WTC11 (cell line): ENCODE measurements around the gene CCDC158. TPM values are rescaled to one million over a fixed set of nuclear protein-coding genes. Genes with fewer than 3 reads are reported as not detected.

Experiments used
- ATAC-seq: fragments of 200-7000 bp; cut with Tn5 transposase; 2 replicates; pipeline ENCODE4 v1.10.0; 2021; ENCODE audit warnings: mild to moderate bottlenecking, moderate library complexity
- CTCF ChIA-PET: fragments of 300-600 bp; sonication (Branson Sonifier 250); formaldehyde crosslinking; loops from one replicate; lab custom pipeline; 2021; ENCODE audit warnings: antibody characterized with exemption; lab: Charles Lee
- POLR2A ChIA-PET: fragments of 350-600 bp; sonication (Branson Sonifier 250); formaldehyde crosslinking; loops from one replicate; lab custom pipeline; 2021; ENCODE audit warnings: antibody characterized with exemption; lab: Charles Lee
- DNase-seq: peaks from one replicate; pipeline ENCODE4 v3.0.0; 2021; ENCODE audit warnings: low spot score
- H3K27ac Mint-ChIP-seq: 2 replicates; pipeline ENCODE4 v1.8.0; 2021; ENCODE audit warnings: mixed read lengths
- H3K27me3 Mint-ChIP-seq: 2 replicates; pipeline ENCODE4 v1.8.0; 2021; ENCODE audit warnings: low read depth, mild to moderate bottlenecking, moderate library complexity, mixed read lengths
- H3K36me3 Mint-ChIP-seq: 2 replicates; pipeline ENCODE4 v1.8.0; 2021; ENCODE audit warnings: mixed read lengths
- H3K4me1 Mint-ChIP-seq: 2 replicates; pipeline ENCODE4 v1.8.0; 2022; ENCODE audit warnings: mixed read lengths
- H3K4me3 Mint-ChIP-seq: 2 replicates; pipeline ENCODE4 v1.8.0; 2021; ENCODE audit warnings: mild to moderate bottlenecking, moderate library complexity, mixed read lengths
- H3K9me3 Mint-ChIP-seq: 2 replicates; pipeline ENCODE4 v1.8.0; 2021; ENCODE audit warnings: mixed read lengths
- CBFB ChIP-seq: sonication (generic); formaldehyde crosslinking; IDR thresholded peaks from 2 replicates; pipeline ENCODE4 v1.8.1; 2022; ENCODE audit warnings: mild to moderate bottlenecking, low read depth, missing genetic modification reagents
- CREM ChIP-seq: sonication (generic); formaldehyde crosslinking; IDR thresholded peaks from 2 replicates; pipeline ENCODE4 v1.8.1; 2022; ENCODE audit warnings: mild to moderate bottlenecking, missing genetic modification reagents, moderate library complexity
- GABPB1 ChIP-seq: sonication (generic); formaldehyde crosslinking; IDR thresholded peaks from 2 replicates; pipeline ENCODE4 v1.8.1; 2023; ENCODE audit warnings: mild to moderate bottlenecking, missing genetic modification reagents
- TCF7 ChIP-seq: sonication (generic); formaldehyde crosslinking; IDR thresholded peaks from 2 replicates; pipeline ENCODE4 v1.8.0; 2022; ENCODE audit warnings: mild to moderate bottlenecking, low read depth, missing genetic modification reagents, moderate library complexity
- ZBTB21 ChIP-seq: sonication (generic); formaldehyde crosslinking; IDR thresholded peaks from 2 replicates; pipeline ENCODE4 v1.8.1; 2023; ENCODE audit warnings: mild to moderate bottlenecking, missing genetic modification reagents, borderline replicate concordance
- total RNA-seq: library from RNA; stranded (reverse); gene quantifications from 3 replicates; pipeline ENCODE4 v1.2.3, GENCODE V29; 2021
- TF ChIP-seq, protein P1 (sequence below): sonication (generic); formaldehyde crosslinking; IDR thresholded peaks from 2 replicates; pipeline ENCODE4 v1.8.1; 2023; ENCODE audit warnings: mild to moderate bottlenecking, moderate library complexity, missing genetic modification reagents
- TF ChIP-seq, protein P2 (sequence below): fragments of 250-450 bp; sonication (Bioruptor Pico); IDR thresholded peaks from 2 replicates; pipeline ENCODE4 v1.9.0; 2021; ENCODE audit warnings: mild to moderate bottlenecking
- TF ChIP-seq, protein P3 (sequence below): sonication (generic); formaldehyde crosslinking; IDR thresholded peaks from 2 replicates; pipeline ENCODE4 v1.8.1; 2022; ENCODE audit warnings: mild to moderate bottlenecking, missing genetic modification reagents, moderate library complexity, borderline replicate concordance
- TF ChIP-seq, protein P4 (sequence below): sonication (generic); formaldehyde crosslinking; IDR thresholded peaks from 2 replicates; pipeline ENCODE4 v1.8.1; 2023; ENCODE audit warnings: mild to moderate bottlenecking, missing genetic modification reagents
- TF ChIP-seq, protein P5 (sequence below): sonication (generic); formaldehyde crosslinking; IDR thresholded peaks from 2 replicates; pipeline ENCODE4 v1.8.1; 2022; ENCODE audit warnings: mild to moderate bottlenecking, moderate library complexity, missing genetic modification reagents
- TF ChIP-seq, protein P6 (sequence below): fragments of 250-450 bp; sonication (Bioruptor Pico); IDR thresholded peaks from 2 replicates; pipeline ENCODE4 v2.1.2; 2022; ENCODE audit warnings: mild to moderate bottlenecking, moderate library complexity
- TF ChIP-seq, protein P7 (sequence below): sonication (generic); formaldehyde crosslinking; IDR thresholded peaks from 2 replicates; pipeline ENCODE4 v1.8.1; 2022; ENCODE audit warnings: low read depth, mild to moderate bottlenecking, moderate library complexity, missing genetic modification reagents, borderline replicate concordance
- TF ChIP-seq, protein P8 (sequence below): sonication (generic); formaldehyde crosslinking; IDR thresholded peaks from 2 replicates; pipeline ENCODE4 v1.8.0; 2023; ENCODE audit warnings: missing genetic modification reagents, mild to moderate bottlenecking, borderline replicate concordance

Gene CCDC158
- total RNA-seq, 1 experiment from 2014 or later: 0.15 TPM

DNA sequence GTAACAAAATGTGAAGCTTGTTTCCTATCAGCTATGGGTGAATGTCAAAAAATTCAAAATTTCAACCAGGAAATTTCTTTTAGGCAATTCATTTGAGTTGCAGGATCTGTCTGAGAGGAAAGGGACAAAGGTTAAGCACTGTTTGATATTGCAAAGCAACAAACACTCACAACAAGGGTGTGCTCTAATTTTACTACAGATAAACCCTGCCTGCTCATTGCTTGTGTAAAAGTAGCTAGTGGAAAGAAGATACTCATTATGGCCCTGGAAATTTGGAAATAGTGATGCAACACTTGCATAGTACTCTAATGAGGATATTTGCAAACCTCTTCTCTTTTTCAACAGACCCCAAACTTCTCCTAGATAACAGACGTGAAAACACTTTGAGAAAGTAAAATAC is 142.4 kb downstream of the CCDC158 start:
- Mint-ChIP-seq H3K36me3 (no peaks in the 10 kb centered on the region), H3K27ac (no peak overlapping the region), H3K9me3 (no peaks in the 10 kb centered on the region), H3K27me3 (no peaks in the 10 kb centered on the region), H3K4me1 (no peaks in the 10 kb centered on the region), H3K4me3 (no peak overlapping the region)
- TF ChIP-seq, protein P1, sequence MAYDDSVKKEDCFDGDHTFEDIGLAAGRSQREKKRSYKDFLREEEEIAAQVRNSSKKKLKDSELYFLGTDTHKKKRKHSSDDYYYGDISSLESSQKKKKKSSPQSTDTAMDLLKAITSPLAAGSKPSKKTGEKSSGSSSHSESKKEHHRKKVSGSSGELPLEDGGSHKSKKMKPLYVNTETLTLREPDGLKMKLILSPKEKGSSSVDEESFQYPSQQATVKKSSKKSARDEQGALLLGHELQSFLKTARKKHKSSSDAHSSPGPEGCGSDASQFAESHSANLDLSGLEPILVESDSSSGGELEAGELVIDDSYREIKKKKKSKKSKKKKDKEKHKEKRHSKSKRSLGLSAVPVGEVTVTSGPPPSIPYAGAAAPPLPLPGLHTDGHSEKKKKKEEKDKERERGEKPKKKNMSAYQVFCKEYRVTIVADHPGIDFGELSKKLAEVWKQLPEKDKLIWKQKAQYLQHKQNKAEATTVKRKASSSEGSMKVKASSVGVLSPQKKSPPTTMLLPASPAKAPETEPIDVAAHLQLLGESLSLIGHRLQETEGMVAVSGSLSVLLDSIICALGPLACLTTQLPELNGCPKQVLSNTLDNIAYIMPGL: no peak
- TF ChIP-seq GABPB1 (CRISPR knock-in tag): 0 out of 2 replicates have a peak, but pooled peaks have one; percentile 19
- ChIA-PET CTCF (interaction anchor here (1.2 to 1.7 kb wide), 3 partner anchors 28 to 99 kb away, joined by 3 to 7 read pairs (median 7); partner anchors contain the start of gene STBD1), POLR2A (no interaction called here)
- no peak for ATAC-seq
- DNase-seq: no peak

DNA sequence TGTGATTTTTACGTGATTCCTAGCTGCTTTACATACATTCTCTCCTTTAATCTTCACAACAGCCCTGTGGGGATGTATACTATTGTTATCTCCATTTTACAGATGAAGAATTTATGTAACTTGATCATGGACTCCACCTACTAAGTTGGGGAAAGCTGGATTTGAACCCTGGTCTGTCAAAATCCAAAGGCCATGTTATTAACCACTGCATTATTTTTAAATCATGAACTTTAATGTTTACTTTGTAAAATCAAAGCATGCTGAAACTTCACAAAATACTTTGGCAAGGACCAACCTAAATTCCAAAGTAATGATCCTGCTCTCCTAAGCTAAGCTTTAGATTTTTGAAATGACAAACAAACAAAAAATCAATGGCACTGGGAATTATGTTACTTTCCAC is 143.3 kb downstream of the CCDC158 start:
- Mint-ChIP-seq H3K9me3 (no peaks in the 10 kb centered on the region), H3K27me3 (no peaks in the 10 kb centered on the region), H3K36me3 (no peaks in the 10 kb centered on the region), H3K27ac (no peak overlapping the region), H3K4me1 (no peaks in the 10 kb centered on the region), H3K4me3 (no peak overlapping the region)
- CTCF ChIA-PET: interaction anchor here (1.2 to 2.1 kb wide), 2 partner anchors 99 to 100 kb away, joined by 3 to 6 read pairs; no protein-coding TSS in a partner anchor
- ATAC-seq: no peak
- DNase-seq: no peak
- POLR2A ChIA-PET: no interaction called here
- TF ChIP-seq, protein P2, sequence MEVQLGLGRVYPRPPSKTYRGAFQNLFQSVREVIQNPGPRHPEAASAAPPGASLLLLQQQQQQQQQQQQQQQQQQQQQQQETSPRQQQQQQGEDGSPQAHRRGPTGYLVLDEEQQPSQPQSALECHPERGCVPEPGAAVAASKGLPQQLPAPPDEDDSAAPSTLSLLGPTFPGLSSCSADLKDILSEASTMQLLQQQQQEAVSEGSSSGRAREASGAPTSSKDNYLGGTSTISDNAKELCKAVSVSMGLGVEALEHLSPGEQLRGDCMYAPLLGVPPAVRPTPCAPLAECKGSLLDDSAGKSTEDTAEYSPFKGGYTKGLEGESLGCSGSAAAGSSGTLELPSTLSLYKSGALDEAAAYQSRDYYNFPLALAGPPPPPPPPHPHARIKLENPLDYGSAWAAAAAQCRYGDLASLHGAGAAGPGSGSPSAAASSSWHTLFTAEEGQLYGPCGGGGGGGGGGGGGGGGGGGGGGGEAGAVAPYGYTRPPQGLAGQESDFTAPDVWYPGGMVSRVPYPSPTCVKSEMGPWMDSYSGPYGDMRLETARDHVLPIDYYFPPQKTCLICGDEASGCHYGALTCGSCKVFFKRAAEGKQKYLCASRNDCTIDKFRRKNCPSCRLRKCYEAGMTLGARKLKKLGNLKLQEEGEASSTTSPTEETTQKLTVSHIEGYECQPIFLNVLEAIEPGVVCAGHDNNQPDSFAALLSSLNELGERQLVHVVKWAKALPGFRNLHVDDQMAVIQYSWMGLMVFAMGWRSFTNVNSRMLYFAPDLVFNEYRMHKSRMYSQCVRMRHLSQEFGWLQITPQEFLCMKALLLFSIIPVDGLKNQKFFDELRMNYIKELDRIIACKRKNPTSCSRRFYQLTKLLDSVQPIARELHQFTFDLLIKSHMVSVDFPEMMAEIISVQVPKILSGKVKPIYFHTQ: no peak
- no peak for TF ChIP-seq TCF7 (CRISPR knock-in tag)
- TF ChIP-seq, protein P3, sequence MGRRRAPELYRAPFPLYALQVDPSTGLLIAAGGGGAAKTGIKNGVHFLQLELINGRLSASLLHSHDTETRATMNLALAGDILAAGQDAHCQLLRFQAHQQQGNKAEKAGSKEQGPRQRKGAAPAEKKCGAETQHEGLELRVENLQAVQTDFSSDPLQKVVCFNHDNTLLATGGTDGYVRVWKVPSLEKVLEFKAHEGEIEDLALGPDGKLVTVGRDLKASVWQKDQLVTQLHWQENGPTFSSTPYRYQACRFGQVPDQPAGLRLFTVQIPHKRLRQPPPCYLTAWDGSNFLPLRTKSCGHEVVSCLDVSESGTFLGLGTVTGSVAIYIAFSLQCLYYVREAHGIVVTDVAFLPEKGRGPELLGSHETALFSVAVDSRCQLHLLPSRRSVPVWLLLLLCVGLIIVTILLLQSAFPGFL (CRISPR knock-in tag): no peak
- TF ChIP-seq, all 79 proteins: peak for 0

DNA sequence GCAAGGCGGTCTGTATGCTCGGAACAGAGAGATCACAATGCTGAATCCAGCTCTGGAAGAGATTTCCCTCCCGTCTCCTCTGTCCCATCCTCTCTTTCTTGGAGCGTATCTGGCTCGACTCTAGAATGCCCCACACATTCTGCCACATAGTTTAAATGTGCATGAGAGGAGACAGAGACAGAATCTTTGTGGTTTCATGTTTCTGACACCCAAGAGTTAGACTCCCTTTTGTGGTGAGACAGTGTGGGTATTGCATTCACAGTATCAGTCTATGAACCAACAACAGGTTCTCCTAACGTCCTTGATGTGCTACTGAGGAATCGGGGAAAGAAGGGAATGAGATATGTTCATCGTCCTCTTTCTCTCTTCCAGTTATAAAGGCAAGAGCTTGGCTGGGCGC is 144.1 kb downstream of the CCDC158 start:
- POLR2A ChIA-PET: no interaction called here
- Mint-ChIP-seq H3K4me3 (no peak overlapping the region), H3K4me1 (no peaks in the 10 kb centered on the region), H3K27ac (no peak overlapping the region), H3K27me3 (no peaks in the 10 kb centered on the region), H3K9me3 (no peaks in the 10 kb centered on the region), H3K36me3 (no peaks in the 10 kb centered on the region)
- CTCF ChIA-PET: interaction anchor here (0.6 to 2.1 kb wide), 2 partner anchors 101 to 225 kb away, joined by 3 to 6 read pairs; no protein-coding TSS in a partner anchor
- ATAC-seq: no peak
- DNase-seq: no peak
- no peak for TF ChIP-seq CBFB (CRISPR knock-in tag)
- TF ChIP-seq, protein P4, sequence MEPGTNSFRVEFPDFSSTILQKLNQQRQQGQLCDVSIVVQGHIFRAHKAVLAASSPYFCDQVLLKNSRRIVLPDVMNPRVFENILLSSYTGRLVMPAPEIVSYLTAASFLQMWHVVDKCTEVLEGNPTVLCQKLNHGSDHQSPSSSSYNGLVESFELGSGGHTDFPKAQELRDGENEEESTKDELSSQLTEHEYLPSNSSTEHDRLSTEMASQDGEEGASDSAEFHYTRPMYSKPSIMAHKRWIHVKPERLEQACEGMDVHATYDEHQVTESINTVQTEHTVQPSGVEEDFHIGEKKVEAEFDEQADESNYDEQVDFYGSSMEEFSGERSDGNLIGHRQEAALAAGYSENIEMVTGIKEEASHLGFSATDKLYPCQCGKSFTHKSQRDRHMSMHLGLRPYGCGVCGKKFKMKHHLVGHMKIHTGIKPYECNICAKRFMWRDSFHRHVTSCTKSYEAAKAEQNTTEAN (CRISPR knock-in tag): no peak
- TF ChIP-seq, protein P5, sequence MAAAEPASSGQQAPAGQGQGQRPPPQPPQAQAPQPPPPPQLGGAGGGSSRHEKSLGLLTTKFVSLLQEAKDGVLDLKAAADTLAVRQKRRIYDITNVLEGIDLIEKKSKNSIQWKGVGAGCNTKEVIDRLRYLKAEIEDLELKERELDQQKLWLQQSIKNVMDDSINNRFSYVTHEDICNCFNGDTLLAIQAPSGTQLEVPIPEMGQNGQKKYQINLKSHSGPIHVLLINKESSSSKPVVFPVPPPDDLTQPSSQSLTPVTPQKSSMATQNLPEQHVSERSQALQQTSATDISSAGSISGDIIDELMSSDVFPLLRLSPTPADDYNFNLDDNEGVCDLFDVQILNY (CRISPR knock-in tag): no peak
- TF ChIP-seq, protein P6, sequence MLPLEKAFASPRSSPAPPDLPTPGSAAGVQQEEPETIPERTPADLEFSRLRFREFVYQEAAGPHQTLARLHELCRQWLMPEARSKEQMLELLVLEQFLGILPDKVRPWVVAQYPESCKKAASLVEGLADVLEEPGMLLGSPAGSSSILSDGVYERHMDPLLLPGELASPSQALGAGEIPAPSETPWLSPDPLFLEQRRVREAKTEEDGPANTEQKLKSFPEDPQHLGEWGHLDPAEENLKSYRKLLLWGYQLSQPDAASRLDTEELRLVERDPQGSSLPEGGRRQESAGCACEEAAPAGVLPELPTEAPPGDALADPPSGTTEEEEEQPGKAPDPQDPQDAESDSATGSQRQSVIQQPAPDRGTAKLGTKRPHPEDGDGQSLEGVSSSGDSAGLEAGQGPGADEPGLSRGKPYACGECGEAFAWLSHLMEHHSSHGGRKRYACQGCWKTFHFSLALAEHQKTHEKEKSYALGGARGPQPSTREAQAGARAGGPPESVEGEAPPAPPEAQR (CRISPR knock-in tag): no peak
- TF ChIP-seq CREM (CRISPR knock-in tag): no peak
- no peak for TF ChIP-seq ZBTB21
- TF ChIP-seq, protein P7, sequence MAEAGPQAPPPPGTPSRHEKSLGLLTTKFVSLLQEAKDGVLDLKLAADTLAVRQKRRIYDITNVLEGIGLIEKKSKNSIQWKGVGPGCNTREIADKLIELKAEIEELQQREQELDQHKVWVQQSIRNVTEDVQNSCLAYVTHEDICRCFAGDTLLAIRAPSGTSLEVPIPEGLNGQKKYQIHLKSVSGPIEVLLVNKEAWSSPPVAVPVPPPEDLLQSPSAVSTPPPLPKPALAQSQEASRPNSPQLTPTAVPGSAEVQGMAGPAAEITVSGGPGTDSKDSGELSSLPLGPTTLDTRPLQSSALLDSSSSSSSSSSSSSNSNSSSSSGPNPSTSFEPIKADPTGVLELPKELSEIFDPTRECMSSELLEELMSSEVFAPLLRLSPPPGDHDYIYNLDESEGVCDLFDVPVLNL (CRISPR knock-in tag): no peak
- TF ChIP-seq, protein P8, sequence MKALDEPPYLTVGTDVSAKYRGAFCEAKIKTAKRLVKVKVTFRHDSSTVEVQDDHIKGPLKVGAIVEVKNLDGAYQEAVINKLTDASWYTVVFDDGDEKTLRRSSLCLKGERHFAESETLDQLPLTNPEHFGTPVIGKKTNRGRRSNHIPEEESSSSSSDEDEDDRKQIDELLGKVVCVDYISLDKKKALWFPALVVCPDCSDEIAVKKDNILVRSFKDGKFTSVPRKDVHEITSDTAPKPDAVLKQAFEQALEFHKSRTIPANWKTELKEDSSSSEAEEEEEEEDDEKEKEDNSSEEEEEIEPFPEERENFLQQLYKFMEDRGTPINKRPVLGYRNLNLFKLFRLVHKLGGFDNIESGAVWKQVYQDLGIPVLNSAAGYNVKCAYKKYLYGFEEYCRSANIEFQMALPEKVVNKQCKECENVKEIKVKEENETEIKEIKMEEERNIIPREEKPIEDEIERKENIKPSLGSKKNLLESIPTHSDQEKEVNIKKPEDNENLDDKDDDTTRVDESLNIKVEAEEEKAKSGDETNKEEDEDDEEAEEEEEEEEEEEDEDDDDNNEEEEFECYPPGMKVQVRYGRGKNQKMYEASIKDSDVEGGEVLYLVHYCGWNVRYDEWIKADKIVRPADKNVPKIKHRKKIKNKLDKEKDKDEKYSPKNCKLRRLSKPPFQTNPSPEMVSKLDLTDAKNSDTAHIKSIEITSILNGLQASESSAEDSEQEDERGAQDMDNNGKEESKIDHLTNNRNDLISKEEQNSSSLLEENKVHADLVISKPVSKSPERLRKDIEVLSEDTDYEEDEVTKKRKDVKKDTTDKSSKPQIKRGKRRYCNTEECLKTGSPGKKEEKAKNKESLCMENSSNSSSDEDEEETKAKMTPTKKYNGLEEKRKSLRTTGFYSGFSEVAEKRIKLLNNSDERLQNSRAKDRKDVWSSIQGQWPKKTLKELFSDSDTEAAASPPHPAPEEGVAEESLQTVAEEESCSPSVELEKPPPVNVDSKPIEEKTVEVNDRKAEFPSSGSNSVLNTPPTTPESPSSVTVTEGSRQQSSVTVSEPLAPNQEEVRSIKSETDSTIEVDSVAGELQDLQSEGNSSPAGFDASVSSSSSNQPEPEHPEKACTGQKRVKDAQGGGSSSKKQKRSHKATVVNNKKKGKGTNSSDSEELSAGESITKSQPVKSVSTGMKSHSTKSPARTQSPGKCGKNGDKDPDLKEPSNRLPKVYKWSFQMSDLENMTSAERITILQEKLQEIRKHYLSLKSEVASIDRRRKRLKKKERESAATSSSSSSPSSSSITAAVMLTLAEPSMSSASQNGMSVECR (CRISPR knock-in tag): no peak
